ENCODE data around the gene ACTA1. TPM values are rescaled to one million over a fixed set of nuclear protein-coding genes. Genes with fewer than 3 reads are reported as not detected.

Gene ACTA1
- total and polyA plus RNA-seq, 2 experiments from 2014 or later: 8.8 to 13.0 TPM

GRCh38 chr1:229482511-229482910, 48.6 kb upstream of the ACTA1 start:
- Histone ChIP-seq H2AFZ (no peak overlapping the region), H3K79me2 (replicated peaks; ENCODE audit: insufficient read depth) (no peaks in the 10 kb centered on the region), H3F3A (replicated peaks; ENCODE audit: low read depth) (no peaks in the 10 kb centered on the region), H3K27ac (ENCODE audit: low read depth) (no peak overlapping the region), H3K9me2 (ENCODE audit: insufficient read depth) (no peaks in the 10 kb centered on the region), H3K36me3 (ENCODE audit: insufficient read depth) (peaks cover 38% of the 10 kb centered on the region), H3K4me1 (ENCODE audit: insufficient read depth) (no peaks in the 10 kb centered on the region), H3K4me3 (no peak overlapping the region), H3K4me2 (no peak overlapping the region), H4K20me1 (replicated peaks; ENCODE audit: insufficient read depth) (no peaks in the 10 kb centered on the region; the same call in 1 of the 2 replicates), H3K27me3 (ENCODE audit: insufficient read depth) (no peaks in the 10 kb centered on the region)
- Mint-ChIP-seq H3K36me3 (ENCODE audit: low read depth) (peaks cover 60% of the 10 kb centered on the region), H3K27ac (no peak overlapping the region), H3K4me1 (no peaks in the 10 kb centered on the region), H3K27me3 (ENCODE audit: insufficient read depth, low read depth, poor library complexity) (peaks cover 2% of the 10 kb centered on the region), H3K9me3 (no peaks in the 10 kb centered on the region), H3K4me3 (no peak overlapping the region)
- DNase-seq (ENCODE audit: low spot score) (no peak), ATAC-seq (no peak)
- TF ChIP-seq EZH2 (IDR thresholded peaks at IDR 0.05; ENCODE audit: low read depth, unreplicated experiment) (no peak), NANOG (IDR thresholded peaks at IDR 0.05; ENCODE audit: borderline replicate concordance) (no peak), JUNB (IDR thresholded peaks at IDR 0.05; ENCODE audit: unreplicated experiment) (no peak), ZNF114 (CRISPR knock-in tag; IDR thresholded peaks at IDR 0.05) (no peak), ZNF331 (CRISPR knock-in tag; IDR thresholded peaks at IDR 0.05; ENCODE audit: low read depth) (no peak), CTCF (conservative IDR thresholded peaks at IDR 0.05; ENCODE audit: low read depth in 2 of 2) (no peak), CREB1 (CRISPR knock-in tag; IDR thresholded peaks at IDR 0.05; ENCODE audit: low read depth) (no peak), EZH2phosphoT487 (IDR thresholded peaks at IDR 0.05; ENCODE audit: unreplicated experiment) (no peak)
- TF ChIP-seq, protein P1, sequence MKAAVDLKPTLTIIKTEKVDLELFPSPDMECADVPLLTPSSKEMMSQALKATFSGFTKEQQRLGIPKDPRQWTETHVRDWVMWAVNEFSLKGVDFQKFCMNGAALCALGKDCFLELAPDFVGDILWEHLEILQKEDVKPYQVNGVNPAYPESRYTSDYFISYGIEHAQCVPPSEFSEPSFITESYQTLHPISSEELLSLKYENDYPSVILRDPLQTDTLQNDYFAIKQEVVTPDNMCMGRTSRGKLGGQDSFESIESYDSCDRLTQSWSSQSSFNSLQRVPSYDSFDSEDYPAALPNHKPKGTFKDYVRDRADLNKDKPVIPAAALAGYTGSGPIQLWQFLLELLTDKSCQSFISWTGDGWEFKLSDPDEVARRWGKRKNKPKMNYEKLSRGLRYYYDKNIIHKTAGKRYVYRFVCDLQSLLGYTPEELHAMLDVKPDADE (IDR thresholded peaks at IDR 0.05): no peak
- TF ChIP-seq, protein P2, sequence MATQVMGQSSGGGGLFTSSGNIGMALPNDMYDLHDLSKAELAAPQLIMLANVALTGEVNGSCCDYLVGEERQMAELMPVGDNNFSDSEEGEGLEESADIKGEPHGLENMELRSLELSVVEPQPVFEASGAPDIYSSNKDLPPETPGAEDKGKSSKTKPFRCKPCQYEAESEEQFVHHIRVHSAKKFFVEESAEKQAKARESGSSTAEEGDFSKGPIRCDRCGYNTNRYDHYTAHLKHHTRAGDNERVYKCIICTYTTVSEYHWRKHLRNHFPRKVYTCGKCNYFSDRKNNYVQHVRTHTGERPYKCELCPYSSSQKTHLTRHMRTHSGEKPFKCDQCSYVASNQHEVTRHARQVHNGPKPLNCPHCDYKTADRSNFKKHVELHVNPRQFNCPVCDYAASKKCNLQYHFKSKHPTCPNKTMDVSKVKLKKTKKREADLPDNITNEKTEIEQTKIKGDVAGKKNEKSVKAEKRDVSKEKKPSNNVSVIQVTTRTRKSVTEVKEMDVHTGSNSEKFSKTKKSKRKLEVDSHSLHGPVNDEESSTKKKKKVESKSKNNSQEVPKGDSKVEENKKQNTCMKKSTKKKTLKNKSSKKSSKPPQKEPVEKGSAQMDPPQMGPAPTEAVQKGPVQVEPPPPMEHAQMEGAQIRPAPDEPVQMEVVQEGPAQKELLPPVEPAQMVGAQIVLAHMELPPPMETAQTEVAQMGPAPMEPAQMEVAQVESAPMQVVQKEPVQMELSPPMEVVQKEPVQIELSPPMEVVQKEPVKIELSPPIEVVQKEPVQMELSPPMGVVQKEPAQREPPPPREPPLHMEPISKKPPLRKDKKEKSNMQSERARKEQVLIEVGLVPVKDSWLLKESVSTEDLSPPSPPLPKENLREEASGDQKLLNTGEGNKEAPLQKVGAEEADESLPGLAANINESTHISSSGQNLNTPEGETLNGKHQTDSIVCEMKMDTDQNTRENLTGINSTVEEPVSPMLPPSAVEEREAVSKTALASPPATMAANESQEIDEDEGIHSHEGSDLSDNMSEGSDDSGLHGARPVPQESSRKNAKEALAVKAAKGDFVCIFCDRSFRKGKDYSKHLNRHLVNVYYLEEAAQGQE (IDR thresholded peaks at IDR 0.05; ENCODE audit: unreplicated experiment): no peak
